A549 (cell line): ENCODE results near the gene MYH1.

ENCODE experiments used
- EP300 ChIP-seq, 2 experiments: fragments of >200 bp; sonication (Bioruptor Twin); formaldehyde crosslinking; IDR thresholded peaks; 2 replicates in 1 of 2; 3 replicates in 1 of 2; pipeline ENCODE4 v1.6.1; 2016 to 2017
- ESRRA ChIP-seq: fragments of 150-350 bp; IDR thresholded peaks from 2 replicates; pipeline ENCODE4 v1.6.1; 2014; ENCODE audit warnings: mild to moderate bottlenecking, low read length, borderline replicate concordance
- PHF8 ChIP-seq: fragments of 200-600 bp; sonication (generic); IDR thresholded peaks from 2 replicates; pipeline ENCODE4 v1.6.1; 2016; ENCODE audit warnings: low read depth, mild to moderate bottlenecking, antibody characterized with exemption, moderate library complexity, borderline replicate concordance
- POLR2A ChIP-seq: IDR thresholded peaks from 2 replicates; pipeline ENCODE4 v1.6.1; 2012; ENCODE audit warnings: mild to moderate bottlenecking, low read length
- RAD21 ChIP-seq, 2 experiments: fragments of >200 bp in 1 of 2; sonication (Bioruptor Twin) in 1 of 2; formaldehyde crosslinking in 1 of 2; IDR thresholded peaks in 1 of 2; conservative IDR thresholded peaks in 1 of 2; 2 replicates in 1 of 2; 3 replicates in 1 of 2; pipeline ENCODE4 v1.6.1; 2012 to 2018; ENCODE audit warnings: inconsistent platforms in 1 of 2
- RARB ChIP-seq: fragments of 250-450 bp; sonication (Bioruptor Pico); IDR thresholded peaks from 2 replicates; pipeline ENCODE4 v1.8.0; 2021; ENCODE audit warnings: mild to moderate bottlenecking, moderate library complexity
- TF ChIP-seq, protein P1 (sequence below): fragments of >200 bp; sonication (Bioruptor Twin); formaldehyde crosslinking; IDR thresholded peaks from 3 replicates; pipeline ENCODE4 v1.5.1; 2016

DNA sequence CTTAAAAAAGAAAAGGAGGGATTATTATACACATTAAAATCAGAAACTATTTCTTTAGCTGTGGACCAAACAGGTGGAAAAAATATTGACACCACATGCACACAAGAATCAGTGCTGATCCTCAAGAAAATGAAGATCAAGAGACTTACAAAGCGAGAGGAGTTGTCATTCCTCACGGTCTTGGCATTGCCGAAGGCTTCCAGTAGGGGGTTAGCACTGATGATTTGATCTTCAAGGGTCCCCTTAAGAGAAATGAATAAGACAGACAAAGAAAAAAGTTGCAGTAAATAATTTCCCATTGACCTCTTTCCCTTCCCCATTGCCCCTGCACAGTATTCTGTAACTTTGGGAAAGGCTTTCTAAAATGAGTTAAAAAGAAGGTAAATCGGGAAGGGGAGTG is 54.9 kb downstream of the MYH1 start:
- no peak for TF ChIP-seq POLR2A
- TF ChIP-seq, protein P1, sequence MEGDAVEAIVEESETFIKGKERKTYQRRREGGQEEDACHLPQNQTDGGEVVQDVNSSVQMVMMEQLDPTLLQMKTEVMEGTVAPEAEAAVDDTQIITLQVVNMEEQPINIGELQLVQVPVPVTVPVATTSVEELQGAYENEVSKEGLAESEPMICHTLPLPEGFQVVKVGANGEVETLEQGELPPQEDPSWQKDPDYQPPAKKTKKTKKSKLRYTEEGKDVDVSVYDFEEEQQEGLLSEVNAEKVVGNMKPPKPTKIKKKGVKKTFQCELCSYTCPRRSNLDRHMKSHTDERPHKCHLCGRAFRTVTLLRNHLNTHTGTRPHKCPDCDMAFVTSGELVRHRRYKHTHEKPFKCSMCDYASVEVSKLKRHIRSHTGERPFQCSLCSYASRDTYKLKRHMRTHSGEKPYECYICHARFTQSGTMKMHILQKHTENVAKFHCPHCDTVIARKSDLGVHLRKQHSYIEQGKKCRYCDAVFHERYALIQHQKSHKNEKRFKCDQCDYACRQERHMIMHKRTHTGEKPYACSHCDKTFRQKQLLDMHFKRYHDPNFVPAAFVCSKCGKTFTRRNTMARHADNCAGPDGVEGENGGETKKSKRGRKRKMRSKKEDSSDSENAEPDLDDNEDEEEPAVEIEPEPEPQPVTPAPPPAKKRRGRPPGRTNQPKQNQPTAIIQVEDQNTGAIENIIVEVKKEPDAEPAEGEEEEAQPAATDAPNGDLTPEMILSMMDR: no peak
- TF ChIP-seq RAD21 (conservative IDR thresholded peaks at IDR 0.05 in 1 of 2, IDR thresholded peaks at IDR 0.05 in 1 of 2): no peak
- no peak for TF ChIP-seq RARB
- TF ChIP-seq EP300 (IDR thresholded peaks at IDR 0.05): no peak
- TF ChIP-seq ESRRA: no peak
- no peak for TF ChIP-seq PHF8
